GM18498 (cell line): ENCODE measurements around the gene CNGA1.
A peak's percentile ranks its signal among the peaks of the same experiment; 100 is the strongest.

Experiments used
- ATAC-seq: cut with Tn5 transposase; IDR thresholded peaks from one replicate; pipeline ENCODE4 v1.9.1; 2021; ENCODE audit warnings: mild to moderate bottlenecking, moderate library complexity; ENCODE audit not compliant: unreplicated experiment

CNGA1 gene

GRCh38 chr4:48016141-48017107 is at the start of gene CNGA1, which contains the start of gene NIPAL1:
CNGA1 (minus strand) TSS chr4:48016681; CDS start chr4:47952689, 63,992 bp downstream.
NIPAL1 (plus strand) TSS chr4:48016772; CDS start chr4:48016840, 68 bp downstream.
- peak; percentile 89 for ATAC-seq

DNA sequence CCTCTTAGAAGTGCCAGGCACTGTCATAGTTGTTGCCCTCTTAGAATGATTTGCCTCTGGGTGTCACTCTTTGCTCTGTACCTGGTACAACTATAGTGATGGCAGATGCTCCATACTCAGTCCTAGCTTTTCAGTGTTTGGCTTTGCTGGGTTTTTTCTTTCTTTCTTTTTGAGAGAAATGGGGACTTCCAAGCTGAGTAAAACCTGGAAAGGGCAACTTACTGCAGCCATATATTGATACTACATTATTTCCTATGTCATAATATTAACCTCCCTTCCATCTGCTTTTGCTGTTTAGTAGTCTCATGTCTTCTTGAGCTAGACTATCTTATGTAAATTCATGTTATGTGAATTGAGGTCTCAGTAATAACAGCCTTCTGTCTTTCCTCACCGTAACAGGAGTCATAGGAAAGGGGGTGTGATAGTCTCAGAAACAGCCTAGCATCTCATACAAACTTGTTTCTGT is 49.1 kb upstream of the CNGA1 start:
- peak; percentile 68 for ATAC-seq

DNA sequence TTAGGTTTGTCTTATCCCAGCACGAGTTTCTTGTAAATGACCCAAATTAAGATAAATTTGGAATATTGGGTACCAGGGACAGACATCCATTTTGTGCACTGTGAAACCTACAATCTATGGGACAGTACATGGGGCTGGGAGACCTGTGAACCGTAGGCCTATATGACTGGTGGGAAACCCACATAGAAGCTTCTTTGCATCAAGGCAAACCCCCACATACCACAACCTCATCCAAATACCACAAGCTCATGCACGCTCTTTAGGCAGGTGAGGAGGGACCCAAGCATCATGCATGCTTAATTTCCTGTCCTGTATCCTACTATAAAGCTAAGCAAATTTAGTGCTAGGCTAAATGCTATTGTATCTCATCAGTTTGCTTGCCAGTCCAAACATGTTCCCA is 47.9 kb upstream of the CNGA1 start:
- ATAC-seq: no peak

- ATAC-seq: no peak
These were observed 42.4 kb upstream of the CNGA1 start for GRCh38 chr4:48058617-48059530.

GRCh38 chr4:48051078-48051477 is 34.6 kb upstream of the CNGA1 start:
- no peak for ATAC-seq

DNA sequence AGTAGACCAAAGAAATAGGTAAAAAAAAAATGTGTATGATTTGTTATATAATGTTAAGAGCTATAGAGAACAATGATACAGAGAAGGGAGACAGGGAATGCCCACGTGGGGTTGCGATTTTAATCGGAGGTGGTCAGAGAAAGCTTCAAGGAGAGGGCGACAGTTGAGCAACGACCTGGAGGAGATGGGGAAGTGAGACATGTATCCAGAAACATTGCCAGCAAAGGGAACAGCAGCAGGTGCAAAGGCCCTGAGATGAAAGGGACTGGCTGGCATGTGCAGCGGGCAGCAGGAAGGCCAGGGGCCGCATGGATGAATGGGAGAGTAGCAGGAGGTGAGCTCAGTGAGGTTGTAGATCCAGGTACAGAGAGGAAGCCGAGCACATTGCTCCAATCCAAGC is 33.0 kb upstream of the CNGA1 start:
- no peak for ATAC-seq

DNA sequence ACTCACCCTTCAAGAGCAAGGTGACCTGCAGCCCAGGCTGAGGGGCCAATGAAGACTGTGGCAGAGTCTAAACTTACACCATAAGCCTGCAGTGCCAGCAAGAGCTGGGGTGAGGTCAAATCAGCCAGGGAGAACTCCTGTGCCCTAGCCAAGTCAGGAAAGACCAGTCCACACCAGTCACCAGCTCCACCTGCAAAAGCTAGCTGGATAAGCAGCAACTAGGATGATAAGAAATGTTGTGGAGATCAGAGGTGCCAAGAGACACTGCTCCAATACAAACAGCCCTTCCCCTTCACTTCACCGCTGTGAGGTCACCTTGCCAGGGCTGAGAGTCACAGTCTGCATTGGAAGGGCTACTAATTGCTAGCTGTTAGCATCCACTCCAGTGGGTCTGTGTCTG is 31.4 kb upstream of the CNGA1 start:
- peak; percentile 11 for ATAC-seq

- peak; percentile 96 for ATAC-seq
These were observed 31.0 kb upstream of the CNGA1 start for GRCh38 chr4:48047421-48047844.

DNA sequence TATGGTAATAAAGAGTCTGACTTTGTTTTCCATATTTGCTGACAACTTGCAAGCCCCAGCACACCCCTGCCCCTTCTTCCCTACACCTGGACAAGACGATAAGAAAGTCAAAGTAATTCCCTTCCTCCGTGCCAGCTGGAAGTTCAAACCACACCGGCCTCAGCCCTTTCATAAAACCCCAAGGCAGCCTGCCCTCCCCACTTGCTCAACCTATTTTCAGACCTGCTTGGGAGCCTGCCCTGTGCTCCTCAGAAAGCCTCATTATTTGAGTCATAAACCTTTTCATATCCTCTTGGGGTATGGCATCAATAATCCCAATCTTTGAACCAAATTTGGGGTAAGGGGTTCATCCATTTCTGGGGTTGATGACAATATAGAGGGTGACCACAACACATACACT is 29.6 kb upstream of the CNGA1 start:
- no peak for ATAC-seq

DNA sequence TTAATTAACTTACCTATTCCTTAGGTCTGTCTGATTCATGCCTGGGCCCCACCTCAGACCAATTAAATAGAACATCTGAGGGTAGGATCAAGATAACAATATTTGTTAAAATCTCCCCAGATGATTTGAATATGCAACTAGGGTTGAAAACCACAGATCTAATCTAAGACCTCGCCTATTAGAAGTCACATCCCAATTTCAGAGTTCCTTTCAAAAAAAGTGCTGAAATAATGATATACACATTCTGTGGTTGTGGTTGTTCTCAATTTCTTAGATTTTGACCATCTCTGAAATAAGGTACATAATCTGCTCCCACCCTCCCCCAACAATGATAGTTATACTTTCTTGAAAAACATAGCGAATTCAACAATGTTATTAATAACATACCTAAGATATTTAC is 27.8 kb upstream of the CNGA1 start:
- ATAC-seq: no peak

DNA sequence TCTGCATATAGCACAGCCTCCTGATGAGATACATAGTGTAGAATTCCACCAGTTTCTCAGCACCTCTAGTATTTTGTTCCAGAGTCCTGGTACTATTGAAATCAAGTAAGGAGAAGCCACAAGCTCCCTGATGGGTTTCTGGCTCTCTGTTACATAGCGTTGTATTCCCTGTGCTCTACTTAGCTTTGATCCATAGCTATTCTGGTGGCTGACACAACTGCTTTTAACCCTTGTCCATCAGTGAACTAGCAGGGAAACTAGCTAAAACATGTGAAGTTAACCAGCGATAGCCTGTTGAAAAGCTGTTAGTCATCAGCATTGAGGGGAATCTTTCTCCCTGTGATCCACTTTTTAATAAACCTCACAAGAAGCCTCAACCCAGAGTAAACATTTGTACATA is 27.0 kb upstream of the CNGA1 start:
- no peak for ATAC-seq

- no peak for ATAC-seq
These were observed 26.5 kb upstream of the CNGA1 start for GRCh38 chr4:48042979-48043461.

DNA sequence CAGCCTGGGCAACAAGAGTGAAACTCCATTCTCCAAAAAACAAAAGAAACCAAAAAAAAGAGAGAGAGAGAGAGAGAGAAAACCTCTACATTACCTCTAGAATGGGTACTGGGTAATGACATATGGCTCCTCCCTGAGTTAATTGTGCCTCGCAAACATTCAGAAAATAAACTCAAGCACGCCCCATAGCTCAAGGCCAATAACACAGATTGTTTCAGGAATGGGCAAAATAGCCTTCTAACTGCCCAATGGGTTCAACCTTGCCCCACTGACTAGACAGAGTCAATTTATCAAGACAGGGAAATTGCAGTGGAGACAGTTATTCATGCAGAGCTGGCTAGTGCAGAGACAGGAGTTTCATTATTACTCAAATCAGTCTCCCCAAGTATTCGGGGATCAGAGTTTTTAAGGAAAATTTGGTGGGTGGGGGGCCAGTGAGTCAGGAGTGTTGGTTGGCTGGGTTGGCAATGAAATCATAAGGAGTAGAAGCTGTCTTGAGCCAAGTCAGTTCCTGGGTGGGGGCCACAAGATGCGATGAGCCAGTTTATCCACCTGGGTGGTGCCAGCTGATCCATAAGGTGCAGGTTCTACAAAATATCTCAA is 25.2 kb upstream of the CNGA1 start:
- no peak for ATAC-seq

DNA sequence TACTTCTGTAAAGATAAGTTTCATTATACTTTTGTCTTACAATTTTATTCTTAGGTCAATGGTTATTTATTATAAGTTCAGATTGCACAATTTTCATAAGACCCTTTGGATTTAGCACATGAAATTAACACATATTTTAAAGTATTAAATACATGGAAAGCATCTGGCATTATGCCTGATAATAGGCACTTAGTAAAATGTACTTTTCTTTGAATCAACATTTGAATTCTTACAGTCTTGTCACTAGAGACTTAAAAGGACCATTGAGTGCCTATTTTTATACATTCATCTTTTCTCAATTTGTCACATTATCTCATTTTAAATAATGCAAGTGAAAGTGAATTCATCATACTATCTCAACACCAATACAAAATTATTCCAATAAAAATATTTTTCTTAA is 23.1 kb upstream of the CNGA1 start:
- ATAC-seq: no peak

- ATAC-seq: no peak
These were observed 22.2 kb upstream of the CNGA1 start for GRCh38 chr4:48038666-48039065.

DNA sequence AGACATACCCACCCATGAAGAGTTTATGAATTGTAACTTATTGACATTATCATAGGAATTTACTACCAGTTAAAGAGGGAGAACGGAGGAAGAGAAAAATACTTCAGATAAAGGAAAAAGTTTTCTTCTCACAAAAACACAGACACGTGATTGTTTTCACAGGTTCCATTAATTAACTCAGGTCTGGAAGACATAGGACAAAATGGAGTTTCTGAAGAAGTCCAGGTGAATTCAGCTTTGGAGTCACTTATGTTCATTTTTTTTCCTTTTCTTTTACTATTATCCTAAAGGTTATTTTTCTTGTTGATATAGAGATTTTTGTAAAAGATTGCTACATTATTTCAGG is 20.6 kb upstream of the CNGA1 start:
- no peak for ATAC-seq

- no peak for ATAC-seq
These were observed 19.5 kb upstream of the CNGA1 start for GRCh38 chr4:48035952-48036351.

GRCh38 chr4:48033825-48034413 is 17.4 kb upstream of the CNGA1 start:
- ATAC-seq: peak; percentile 45

DNA sequence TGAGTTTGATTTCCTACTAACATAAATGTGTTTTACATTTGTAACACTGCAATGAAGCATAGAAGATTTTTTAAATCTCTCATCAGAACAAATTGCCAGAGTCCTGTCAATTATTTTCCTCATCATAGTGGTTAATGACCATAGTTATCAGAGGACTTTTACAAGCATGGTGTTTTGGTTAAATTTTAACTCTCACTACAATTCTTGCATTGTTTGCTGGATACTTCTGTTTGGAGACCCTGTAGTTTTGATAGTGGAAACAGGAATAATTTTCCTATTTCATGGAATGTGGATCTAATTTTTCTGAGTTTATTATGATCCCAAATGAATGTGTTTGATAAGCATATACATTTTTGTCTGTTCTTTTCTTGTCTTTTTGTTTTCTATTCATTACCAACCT is 16.9 kb upstream of the CNGA1 start:
- ATAC-seq: no peak

GRCh38 chr4:48032721-48033120 is 16.2 kb upstream of the CNGA1 start:
- ATAC-seq: no peak
